ENCODE results near the gene HACE1.
"Not testable (repeated sequence)": the region's sequence is repeated elsewhere in the genome, so short reads cannot be mapped to it uniquely, and the experiment has no call there.

Gene HACE1

GRCh38 chr6:104859225-104860146, at the start of gene HACE1:
TSS of gene HACE1 (minus strand) at chr6:104859919. CDS start at chr6:104859642, 277 bp downstream.
- peak; percentile 82 to 83 for DNase-seq

- DNase-seq = no peak
Measured at GRCh38 chr6:104908888-104909525, 49.3 kb upstream of the HACE1 start.

DNA sequence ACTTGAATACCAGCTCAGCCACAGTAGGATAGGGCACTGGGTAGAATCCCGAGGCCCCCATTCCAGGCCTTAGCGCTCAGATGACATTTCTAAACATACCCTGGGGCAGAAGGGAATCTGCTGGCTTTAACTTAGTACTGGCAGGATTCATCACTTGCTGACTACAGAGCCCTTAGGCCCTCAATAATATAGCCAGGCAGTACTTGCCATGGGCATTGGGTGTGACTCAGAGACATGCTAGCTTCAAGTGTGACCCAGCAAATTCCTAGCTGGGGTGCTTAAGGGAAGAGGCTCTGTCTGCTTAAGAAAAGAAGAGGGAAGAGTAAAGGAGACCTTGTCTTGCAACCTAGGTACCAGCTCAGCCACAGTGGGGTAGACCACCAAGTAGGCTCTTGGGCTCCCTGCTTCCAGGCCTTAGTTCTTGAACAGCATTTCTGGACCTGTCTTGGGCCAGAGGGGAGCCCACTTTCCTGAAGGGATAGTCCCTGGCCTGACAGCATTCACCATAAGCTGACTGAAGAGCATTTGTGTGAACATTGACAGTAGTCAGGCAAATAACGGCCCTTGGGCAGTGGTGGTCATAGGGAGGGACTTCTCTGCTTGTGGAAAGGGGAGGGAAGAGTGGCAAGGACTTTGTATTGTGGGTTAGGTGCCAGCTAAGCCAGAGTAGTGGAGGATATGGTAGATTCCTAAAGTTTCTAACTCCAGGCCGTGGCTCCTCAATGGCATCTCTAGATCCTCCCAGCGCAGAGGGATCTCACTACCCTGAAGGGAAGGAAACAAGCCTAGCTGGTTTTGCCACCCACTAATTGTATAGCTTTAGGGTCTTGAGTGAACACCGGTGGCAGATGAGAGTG, 48.5 kb upstream of the HACE1 start:
- DNase-seq = no peak

DNA sequence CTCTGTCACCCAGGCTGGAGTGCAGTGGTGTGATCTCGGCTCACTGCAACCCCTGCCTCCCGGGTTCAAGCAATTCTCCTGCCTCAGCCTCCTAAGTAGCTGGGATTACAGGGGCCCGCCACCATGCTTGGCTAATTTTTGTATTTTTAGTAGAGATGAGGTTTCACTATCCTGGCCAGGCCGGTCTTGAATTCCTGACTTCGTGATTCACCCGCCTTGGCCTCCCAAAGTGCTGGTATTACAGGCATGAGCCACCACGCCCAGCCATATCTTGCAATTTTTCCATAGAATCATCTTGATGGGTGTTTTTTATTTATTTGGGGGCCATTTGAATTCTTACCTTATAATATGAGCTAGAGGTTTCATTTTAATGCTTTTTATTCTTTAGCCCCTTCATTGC, 39.2 kb upstream of the HACE1 start:
- not testable (repeated sequence) for DNase-seq

DNA sequence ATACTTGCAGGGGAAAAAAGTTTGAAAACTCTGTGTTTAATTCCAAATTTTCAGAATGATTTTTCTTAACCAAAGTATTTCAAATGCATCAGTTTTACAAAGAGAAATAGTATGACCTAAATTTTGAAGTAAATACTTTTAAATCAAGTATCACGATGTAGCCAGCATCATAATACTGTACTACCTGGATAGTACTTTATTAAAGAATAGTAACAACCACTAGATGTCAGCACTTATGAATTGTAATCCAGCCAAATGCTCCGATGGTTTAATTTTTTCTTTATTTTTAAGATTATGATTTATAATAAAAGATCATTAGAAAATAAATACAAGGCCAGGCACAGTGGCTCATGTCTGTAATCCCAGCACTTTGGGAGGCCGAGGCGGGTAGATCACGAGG, 37.2 kb upstream of the HACE1 start:
- no peak for DNase-seq

GRCh38 chr6:104888066-104888465, 28.3 kb upstream of the HACE1 start:
- DNase-seq = no peak

DNA sequence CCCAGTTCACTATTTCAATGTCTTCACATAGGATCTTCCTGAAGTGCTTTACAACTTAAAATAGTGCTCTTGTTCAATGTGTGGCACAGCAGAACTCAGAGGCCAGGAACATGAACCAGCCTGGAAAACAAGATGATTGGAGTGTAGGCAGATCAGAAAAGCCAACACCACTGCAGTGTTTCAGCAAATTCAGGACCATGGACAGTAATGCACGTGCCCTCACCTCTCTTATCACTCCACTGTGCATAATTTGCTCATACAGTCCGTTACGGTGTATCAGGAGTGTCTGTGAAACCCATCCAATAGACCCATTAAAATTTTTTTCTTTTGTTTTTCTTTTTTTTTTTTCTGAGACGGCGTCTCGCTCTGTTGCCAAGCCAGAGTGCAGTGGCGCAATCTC, 27.6 kb upstream of the HACE1 start:
- DNase-seq = no peak

DNA sequence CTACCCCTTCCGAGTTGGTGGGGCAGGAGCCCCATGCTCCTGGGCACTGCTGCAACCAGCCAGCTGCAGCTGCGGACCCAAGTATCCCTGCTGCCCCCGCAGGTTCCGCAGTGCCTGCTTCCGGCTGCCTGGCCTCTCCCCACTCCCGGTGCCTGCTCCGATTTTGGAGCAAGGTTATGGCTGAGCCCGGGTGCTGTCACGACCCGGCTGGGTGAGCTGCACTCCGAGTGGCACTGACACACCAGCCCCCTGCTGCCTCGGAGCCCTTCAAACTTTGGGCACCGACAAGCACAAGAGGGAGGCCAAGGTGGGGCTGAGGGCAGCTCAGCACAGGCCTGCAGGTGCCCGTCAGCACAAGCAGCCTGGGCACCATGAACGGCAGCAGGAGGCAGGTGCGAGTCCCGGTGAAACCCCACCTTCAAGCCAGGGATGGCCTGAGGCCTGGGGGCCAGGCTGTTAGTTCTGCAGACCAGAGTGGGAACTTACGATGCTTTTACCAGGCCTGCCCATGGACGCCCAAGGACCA, 25.9 kb upstream of the HACE1 start:
- DNase-seq = no peak

GRCh38 chr6:104884867-104885517, 25.3 kb upstream of the HACE1 start:
- DNase-seq = no peak

GRCh38 chr6:104881964-104882668, 22.4 kb upstream of the HACE1 start:
- DNase-seq = no peak

DNA sequence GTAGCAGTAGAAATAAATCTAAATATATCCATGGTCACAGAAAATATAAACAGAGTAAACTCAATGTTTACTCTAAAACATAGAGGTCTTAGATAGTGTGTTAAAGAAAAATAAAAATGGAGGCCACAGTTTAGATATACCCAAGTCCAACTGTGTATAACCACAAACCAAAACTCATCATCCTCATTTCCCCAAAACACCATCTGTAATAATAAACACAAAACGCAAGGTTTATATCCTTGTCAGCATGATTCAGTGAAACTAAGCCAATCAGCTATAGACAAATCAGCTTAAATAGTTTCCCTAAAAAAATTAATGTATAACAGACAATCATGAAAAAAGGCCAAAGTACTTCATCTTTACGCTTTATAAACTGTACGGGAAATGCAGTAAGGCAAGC, 2.7 kb upstream of the HACE1 start:
- DNase-seq = no peak

DNA sequence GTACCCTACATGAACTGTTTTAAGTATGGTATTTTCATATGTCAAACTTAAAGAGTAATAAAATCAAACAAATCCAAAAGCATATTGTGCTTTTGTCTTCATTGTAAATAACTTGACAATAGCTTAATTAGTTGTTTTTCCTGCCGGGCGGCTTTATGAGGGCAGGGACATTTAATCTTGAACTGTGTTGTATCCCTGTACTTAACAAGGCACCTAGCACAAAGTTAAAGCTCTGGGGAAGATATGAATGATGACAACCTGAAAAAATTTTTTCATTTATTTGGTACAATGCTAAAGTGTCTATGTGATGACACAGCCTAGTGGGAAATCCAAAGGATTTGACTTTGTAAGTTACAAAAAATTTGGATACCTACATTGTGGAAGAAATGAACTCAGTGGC, 502 bp upstream of the HACE1 start:
- no peak for DNase-seq

DNA sequence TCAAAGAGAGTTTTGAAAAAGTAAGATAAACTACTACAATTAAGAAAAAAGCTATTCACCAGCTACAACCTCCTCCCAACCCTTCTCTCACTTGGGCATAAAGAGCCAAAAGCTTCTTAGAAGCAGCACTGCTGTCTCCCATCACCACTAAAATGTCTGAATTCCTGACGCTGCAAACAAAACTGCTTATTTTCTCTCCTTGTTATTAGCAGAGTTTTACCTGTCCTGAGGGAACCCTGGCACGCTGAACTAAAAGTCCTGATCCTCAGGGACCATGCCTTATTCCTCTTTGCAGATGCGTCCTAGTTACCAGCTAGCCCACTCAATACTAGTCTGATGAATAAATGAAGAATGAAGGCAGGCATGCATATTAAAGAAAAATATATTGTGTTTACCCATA, 1.1 kb downstream of the HACE1 start:
- no peak for DNase-seq

- no peak for DNase-seq
Measured at GRCh38 chr6:104855507-104855906, 4.2 kb downstream of the HACE1 start.

GRCh38 chr6:104847721-104848120, 12.0 kb downstream of the HACE1 start:
- not testable (repeated sequence) for DNase-seq

GRCh38 chr6:104843229-104843628, 16.5 kb downstream of the HACE1 start:
- DNase-seq = no peak

DNA sequence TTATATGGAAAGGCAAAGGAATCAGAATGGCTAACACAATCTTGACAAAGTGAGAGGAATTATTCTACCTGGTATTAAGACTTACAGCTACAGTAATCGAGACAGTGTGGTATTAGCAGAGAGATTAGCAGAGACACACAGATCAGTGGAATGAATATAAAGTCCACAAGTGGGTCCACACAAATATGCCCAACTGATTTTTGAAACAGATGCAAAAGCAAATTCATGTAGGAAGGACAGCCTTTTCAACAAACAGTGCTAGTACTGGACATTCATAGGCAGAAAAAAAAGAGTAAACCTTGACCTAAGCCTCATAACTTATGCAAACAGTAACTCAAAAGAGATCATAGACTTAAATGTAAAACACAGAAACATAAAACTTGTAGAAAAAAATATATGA, 22.6 kb downstream of the HACE1 start:
- no peak for DNase-seq

DNA sequence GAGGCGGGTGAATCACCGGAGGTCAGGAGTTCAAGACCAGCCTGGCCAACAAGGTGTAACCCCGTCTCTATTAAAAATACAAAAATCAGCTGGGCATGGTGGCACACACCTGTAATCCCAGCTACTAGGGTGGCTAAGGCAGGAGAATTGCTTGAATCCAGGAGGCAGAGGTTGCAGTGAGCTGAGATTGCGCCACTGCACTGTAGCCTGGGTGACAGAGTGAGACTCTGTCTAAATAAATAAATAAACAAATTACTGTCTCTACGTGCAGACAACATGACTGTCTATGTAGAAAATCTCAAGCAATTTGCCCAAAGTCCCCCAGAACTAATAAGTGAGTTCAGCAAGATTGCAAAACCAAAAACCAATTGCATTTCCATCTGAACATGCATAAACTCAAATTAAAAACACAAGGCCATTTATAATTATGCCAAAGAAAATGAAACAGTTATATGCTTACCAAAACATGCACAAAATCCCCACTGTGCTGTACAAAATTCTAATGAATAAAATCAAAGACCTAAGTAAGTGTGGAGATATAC, 23.2 kb downstream of the HACE1 start:
- not testable (repeated sequence) for DNase-seq

DNA sequence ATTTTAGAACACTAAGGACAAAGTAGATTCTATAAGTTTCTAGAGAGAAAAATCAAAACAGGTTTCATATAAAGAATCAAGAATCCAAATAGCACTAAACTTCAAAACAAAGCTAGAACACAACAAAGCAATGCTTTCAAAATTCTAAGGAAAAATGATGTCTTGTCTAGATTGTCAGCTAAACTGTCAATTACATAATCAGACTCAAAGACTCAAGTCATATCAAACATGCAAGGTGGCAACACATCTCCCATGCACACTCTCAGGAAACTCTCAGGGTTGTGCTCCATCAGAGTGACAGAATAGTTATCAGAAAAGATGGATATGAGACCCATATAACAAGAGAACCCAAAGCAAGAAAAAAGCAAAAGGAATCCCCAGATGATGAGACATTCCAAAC, 23.9 kb downstream of the HACE1 start:
- DNase-seq = no peak

GRCh38 chr6:104829183-104829958, 30.3 kb downstream of the HACE1 start:
- no peak for DNase-seq

GRCh38 chr6:104828478-104828877, 31.2 kb downstream of the HACE1 start:
- DNase-seq = no peak

All from activated CD4-positive, alpha-beta T cell treated with anti-CD3 and anti-CD28 coated beads, Interleukin-2, amount 50 U/mL, for 4 hours (primary cell).